ENCODE data around the gene ZFP28. TPM values are rescaled to one million over a fixed set of nuclear protein-coding genes. Genes with fewer than 3 reads are reported as not detected.

Gene ZFP28
- total and polyA plus RNA-seq, 2 of the 8 experiments (the other 6 are each of a cell fraction or from before 2014, with no cell fraction given): 1.6 to 4.5 TPM

- TF ChIP-seq KDM4A (IDR thresholded peaks at IDR 0.05; ENCODE audit: low read depth, low read length, severe bottlenecking): peak; percentile 61
- no peak for TF ChIP-seq FOSL1 (IDR thresholded peaks at IDR 0.05; ENCODE audit: insufficient read depth, low read depth, low read length)
- Histone ChIP-seq H3K4me1 (replicated peaks in 1 of 4; ENCODE audit: control insufficient read depth in 3 of 4, insufficient read depth in 4 of 4, low read length in 3 of 4) (peaks cover 0 to 10% (median 2%) of the 10 kb centered on the region in 4 experiments; a peak in 5 of 7 replicates), H2AFZ (ENCODE audit: low read length) (peak overlapping the region; percentile 100), H3K9ac (replicated peaks in 1 of 4; ENCODE audit: extremely low read depth in 1 of 4, low read depth in 3 of 4, low read length in 3 of 4) (peak overlapping the region in 3 of 4 experiments; percentile 26 to 90 (median 32); a peak in 5 of 7 replicates), H2BK20ac (ENCODE audit: low read length) (no peak overlapping the region), H3K27me3 (replicated peaks in 1 of 4; ENCODE audit: control insufficient read depth in 3 of 4, extremely low read depth in 1 of 4, insufficient read depth in 3 of 4, low read length in 3 of 4) (peaks cover 0 to 5% (median 2%) of the 10 kb centered on the region in 4 experiments; a peak in 3 of 7 replicates), H3K23me2 (ENCODE audit: low read depth, low read length) (peaks cover 14% of the 10 kb centered on the region), H3K4ac (replicated peaks; ENCODE audit: insufficient read length, low read depth, low read length) (peak overlapping the region; percentile 25), H3K23ac (ENCODE audit: insufficient read length) (no peak overlapping the region), H4K91ac (replicated peaks; ENCODE audit: insufficient read length, low read length) (peak overlapping the region; percentile 73), H2BK5ac (ENCODE audit: low read depth, low read length) (peak overlapping the region; percentile 18; the same call in 1 of the 2 replicates), H4K20me1 (replicated peaks in 1 of 2; ENCODE audit: control insufficient read depth in 1 of 2, insufficient read depth in 2 of 2, low read length in 2 of 2) (peaks cover 0 to 2% of the 10 kb centered on the region in 2 experiments), H3K79me2 (ENCODE audit: control insufficient read depth in 1 of 2, insufficient read depth in 2 of 2, low read length in 2 of 2) (no peaks in the 10 kb centered on the region), H4K5ac (ENCODE audit: insufficient read length, low read depth, low read length) (no peak overlapping the region), H3K79me1 (ENCODE audit: low read depth, low read length) (no peaks in the 10 kb centered on the region), H3K18ac (ENCODE audit: extremely low read depth, low read length) (no peak overlapping the region), H2AK5ac (ENCODE audit: low read depth, low read length) (no peak overlapping the region; the same call in 1 of the 2 replicates), H2BK15ac (ENCODE audit: low read length) (no peak overlapping the region), H3K4me3 (ENCODE audit: extremely low read depth in 1 of 4, insufficient read depth in 2 of 4, low read depth in 3 of 4, low read length in 4 of 4) (peak overlapping the region; percentile 73 to 98 (median 80)), H2BK120ac (replicated peaks; ENCODE audit: low read depth, low read length) (no peak overlapping the region), H3K14ac (ENCODE audit: insufficient read length) (no peak overlapping the region), H3K27ac (ENCODE audit: low read depth, low read length) (no peak overlapping the region), H4K8ac (ENCODE audit: extremely low read depth, insufficient read depth, low read length) (peak overlapping the region; percentile 81; the same call in 1 of the 2 replicates), H3K9me3 (ENCODE audit: insufficient read depth in 2 of 2, low read depth in 1 of 2, low read length in 1 of 2) (peaks cover 4 to 17% of the 10 kb centered on the region in 2 experiments; a peak in 2 of 4 replicates), H3K56ac (replicated peaks; ENCODE audit: insufficient read length, low read depth, low read length) (peak overlapping the region; percentile 32), H3K4me2 (ENCODE audit: insufficient read depth in 1 of 2, low read depth in 2 of 2, low read length in 2 of 2) (peak overlapping the region; percentile 100), H2BK12ac (ENCODE audit: low read depth, low read length) (peak overlapping the region; percentile 10; the same call in 1 of the 2 replicates), H3K36me3 (ENCODE audit: control insufficient read depth in 2 of 4, insufficient read depth in 4 of 4, low read length in 3 of 4) (no peaks in the 10 kb centered on the region)
- FAIRE-seq (no peak), DNase-seq (ENCODE audit: low read depth in 1 of 2, low spot score in 2 of 2) (no peak)
- ChIA-PET CTCF (ENCODE audit: partially characterized antibody) (interaction anchor here (0.7 to 1.7 kb wide), 3 partner anchors 17 to 442 kb away, joined by 3 read pairs; partner anchors contain the start of gene ZFP28), POLR2A (ENCODE audit: partially characterized antibody) (no interaction called here)
- WGBS, 2 experiments (ENCODE audit: extremely low coverage in 1 of 2, insufficient coverage in 1 of 2, insufficient read length in 1 of 2, insufficient replicate concordance in 2 of 2, low coverage in 1 of 2, low lambda C conversion rate in 2 of 2, missing lambda C conversion rate in 1 of 2): 27% methylated on average over 17 of the region's 17 CpGs; no CpG with 5 or more reads in 1 of the 2 experiments
Observed at GRCh38 chr19:56508290-56508778, 30.4 kb upstream of the ZFP28 start.
